HG03378 (cell line): ENCODE measurements around the gene VPS37D.
"Not testable (repeated sequence)": the region's sequence is repeated elsewhere in the genome, so short reads cannot be mapped to it uniquely, and the experiment has no call there.

Experiments used
- ATAC-seq: cut with Tn5 transposase; IDR thresholded peaks from one replicate; pipeline ENCODE4 v1.9.1; 2021; ENCODE audit warnings: mild to moderate bottlenecking, moderate library complexity; ENCODE audit not compliant: unreplicated experiment

Gene VPS37D

GRCh38 chr7:73645643-73646174, 21.9 kb upstream of the VPS37D start:
- ATAC-seq = no peak

GRCh38 chr7:73646785-73647724, 20.6 kb upstream of the VPS37D start:
- ATAC-seq = no peak

GRCh38 chr7:73647725-73648592, 19.7 kb upstream of the VPS37D start:
- no peak for ATAC-seq

GRCh38 chr7:73648593-73649332, 18.9 kb upstream of the VPS37D start:
- no peak for ATAC-seq

GRCh38 chr7:73649576-73649975, 18.1 kb upstream of the VPS37D start:
- ATAC-seq = no peak

GRCh38 chr7:73650524-73650923, 17.1 kb upstream of the VPS37D start:
- no peak for ATAC-seq

- ATAC-seq = no peak
Observed at GRCh38 chr7:73652541-73652949, 15.1 kb upstream of the VPS37D start.

- not testable (repeated sequence) for ATAC-seq
Observed at GRCh38 chr7:73655309-73655708, 12.3 kb upstream of the VPS37D start.

- no peak for ATAC-seq
Observed at GRCh38 chr7:73659983-73660382, 7.6 kb upstream of the VPS37D start.

GRCh38 chr7:73660594-73660993, 7.0 kb upstream of the VPS37D start:
- not testable (repeated sequence) for ATAC-seq

GRCh38 chr7:73663033-73663432, 4.6 kb upstream of the VPS37D start:
- no peak for ATAC-seq

- no peak for ATAC-seq
Observed at GRCh38 chr7:73668103-73668885, 663 bp downstream of the VPS37D start.

GRCh38 chr7:73668886-73669230, 1.2 kb downstream of the VPS37D start:
- no peak for ATAC-seq

- no peak for ATAC-seq
Observed at GRCh38 chr7:73669288-73669701, 1.7 kb downstream of the VPS37D start.

GRCh38 chr7:73669858-73670385, 2.3 kb downstream of the VPS37D start:
- ATAC-seq = no peak

- no peak for ATAC-seq
Observed at GRCh38 chr7:73671322-73671661, 3.7 kb downstream of the VPS37D start.

- ATAC-seq = no peak
Observed at GRCh38 chr7:73671857-73672445, 4.3 kb downstream of the VPS37D start.

- ATAC-seq = no peak
Observed at GRCh38 chr7:73674468-73675124, 7.0 kb downstream of the VPS37D start.

- ATAC-seq = not testable (repeated sequence)
Observed at GRCh38 chr7:73676062-73676461, 8.4 kb downstream of the VPS37D start.
